T1000 (cell line): Measurements from ENCODE around the gene COX7A2L.
A peak's percentile ranks its signal among the peaks of the same experiment; 100 is the strongest.
"Not testable (repeated sequence)": the region's sequence is repeated elsewhere in the genome, so short reads cannot be mapped to it uniquely, and the experiment has no call there.

Experiments
- DNase-seq: peaks from one replicate; lab custom pipeline; 2025; ENCODE audit warnings: mixed read lengths; lab: John Stamatoyannopoulos, UW

The COX7A2L gene, protein sequence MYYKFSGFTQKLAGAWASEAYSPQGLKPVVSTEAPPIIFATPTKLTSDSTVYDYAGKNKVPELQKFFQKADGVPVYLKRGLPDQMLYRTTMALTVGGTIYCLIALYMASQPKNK

DNA sequence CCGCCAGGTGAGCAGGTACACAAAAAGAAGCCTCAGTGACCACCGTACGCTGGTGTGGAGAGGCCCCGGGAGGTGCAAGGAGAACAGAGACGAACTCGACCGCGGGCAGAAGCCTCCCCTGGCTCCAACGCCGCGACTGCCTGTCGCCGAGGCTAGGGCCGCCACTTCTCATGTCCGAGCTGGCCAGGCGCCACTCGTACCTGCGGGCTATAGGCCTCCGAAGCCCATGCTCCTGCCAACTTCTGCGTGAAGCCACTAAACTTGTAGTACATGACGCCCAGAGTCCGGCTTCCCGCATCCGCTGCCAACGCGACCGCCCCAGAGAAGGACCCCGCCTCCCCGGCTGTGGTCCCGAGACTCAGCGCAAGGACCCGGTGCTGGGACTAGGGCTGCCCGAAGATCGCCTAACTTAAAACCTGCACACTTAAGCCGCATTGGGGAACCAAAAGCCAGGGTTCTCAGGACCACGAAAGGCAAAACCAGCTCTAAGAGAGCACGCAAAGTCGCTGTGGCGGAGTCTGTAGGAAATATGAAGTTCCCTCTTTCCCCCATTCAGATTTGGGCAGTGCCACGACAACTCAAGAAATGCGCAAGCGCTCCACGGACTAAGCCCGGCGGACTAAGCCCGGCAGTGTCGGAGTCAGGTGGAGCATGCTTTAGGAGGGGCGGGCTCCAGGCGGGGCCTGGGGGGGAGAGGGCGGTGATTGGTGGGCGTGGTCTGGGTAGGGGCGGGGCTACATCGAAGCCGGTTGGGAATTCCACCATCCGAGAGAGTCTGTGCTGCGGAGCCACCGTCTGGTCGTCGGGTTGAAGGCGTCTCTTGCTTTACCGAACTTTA, at the start of gene COX7A2L:
Gene COX7A2L (minus strand): TSS at position 328 of the 838 bp plus-strand sequence. CDS start 56 bp downstream, at position 272.
- DNase-seq = peak; percentile 93

DNA sequence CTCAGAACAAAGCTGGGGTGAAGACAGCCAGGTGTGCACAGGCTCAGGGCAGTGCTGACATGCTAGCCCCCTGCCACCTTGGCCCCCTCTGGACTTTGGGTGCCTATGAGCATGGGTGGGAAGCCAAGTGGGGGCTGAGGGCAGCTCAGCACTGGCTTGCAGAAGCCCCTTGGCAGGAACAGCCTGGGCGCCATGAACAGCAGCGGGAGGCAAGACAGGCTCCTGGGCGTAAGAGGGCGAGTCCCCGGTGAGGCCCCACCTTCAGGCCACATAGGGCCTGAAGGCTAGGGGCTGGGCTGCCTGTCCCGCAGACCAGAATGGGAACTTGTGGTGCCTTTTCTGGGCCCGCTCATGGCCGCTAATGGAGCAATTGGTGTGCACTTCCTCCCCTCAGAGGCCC, 47.0 kb upstream of the COX7A2L start:
- no peak for DNase-seq

DNA sequence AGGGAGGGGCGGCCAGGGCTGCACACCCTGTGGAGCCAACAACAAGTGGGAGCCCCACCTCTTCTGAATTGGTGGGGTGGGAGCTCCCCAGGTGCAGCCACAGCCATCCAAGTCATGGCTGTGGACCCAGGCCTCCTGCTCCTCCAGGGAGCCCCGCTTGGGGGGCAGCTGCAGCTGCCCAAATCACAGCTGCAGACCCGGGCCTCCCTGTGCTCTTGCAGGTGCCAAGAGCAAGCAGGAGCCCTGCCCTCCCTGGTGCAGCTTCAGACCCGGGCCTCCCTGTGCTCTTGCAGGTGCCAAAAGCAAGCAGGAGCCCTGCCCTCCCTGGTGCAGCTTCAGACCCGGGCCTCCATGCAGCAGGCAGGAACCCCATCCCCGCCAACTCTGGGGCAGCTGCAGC, 46.5 kb upstream of the COX7A2L start:
- DNase-seq = no peak

DNA sequence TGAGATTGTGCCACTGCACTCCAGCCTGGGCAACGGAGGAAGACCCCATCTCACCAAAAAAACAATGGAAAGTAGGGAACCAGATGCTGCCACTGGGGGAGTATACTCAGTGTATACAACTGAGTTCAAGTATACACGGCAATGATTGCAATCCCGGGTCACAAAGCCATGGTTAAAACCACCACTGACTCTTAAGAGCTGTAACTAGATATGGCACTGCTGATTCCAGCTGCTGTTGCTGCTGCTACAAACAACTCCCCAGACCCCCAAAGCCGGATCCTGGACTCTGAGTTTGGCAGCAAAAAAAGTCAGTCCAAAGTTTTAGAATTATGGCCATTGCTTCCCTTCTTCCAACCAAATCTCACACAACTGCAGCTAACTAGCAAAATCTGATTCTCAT, 43.7 kb upstream of the COX7A2L start:
- no peak for DNase-seq

DNA sequence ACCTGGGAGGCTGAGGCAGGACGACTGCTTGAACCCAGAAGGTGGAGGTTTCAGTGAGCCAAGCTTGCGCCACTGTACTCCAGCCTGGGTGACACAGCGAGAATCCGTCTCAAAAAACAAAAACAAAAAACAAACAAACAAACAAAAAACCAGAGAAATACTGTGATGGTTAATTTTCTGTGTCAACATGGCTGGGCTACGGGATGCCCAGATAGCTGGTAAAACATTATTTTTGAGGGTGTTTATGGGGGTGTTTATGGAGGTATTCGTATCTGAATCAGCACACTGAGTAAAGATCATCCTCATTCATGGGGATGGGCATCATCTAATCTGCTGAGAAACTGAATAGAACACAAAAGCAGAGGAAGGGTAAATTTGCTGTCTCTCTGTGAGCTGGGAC, 40.8 kb upstream of the COX7A2L start:
- DNase-seq = no peak

DNA sequence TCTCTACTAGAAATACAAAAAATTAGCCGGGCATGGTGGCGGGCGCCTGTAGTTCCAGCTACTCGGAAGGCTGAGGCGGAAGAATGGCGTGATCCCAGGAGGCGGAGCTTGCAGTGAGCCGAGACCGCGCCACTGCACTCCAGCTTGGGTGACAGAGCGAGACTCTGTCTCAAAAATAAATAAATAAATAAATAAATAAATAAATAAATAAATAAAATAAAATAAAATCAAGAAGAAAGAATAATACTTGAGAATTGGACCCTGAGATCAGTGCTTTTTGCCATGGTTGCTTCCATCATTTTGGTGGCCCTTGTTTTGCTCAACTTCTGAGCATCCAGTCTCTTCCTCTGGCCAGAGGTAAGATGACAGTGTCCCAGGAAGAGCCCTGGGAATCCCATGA, 37.0 kb upstream of the COX7A2L start:
- not testable (repeated sequence) for DNase-seq

DNA sequence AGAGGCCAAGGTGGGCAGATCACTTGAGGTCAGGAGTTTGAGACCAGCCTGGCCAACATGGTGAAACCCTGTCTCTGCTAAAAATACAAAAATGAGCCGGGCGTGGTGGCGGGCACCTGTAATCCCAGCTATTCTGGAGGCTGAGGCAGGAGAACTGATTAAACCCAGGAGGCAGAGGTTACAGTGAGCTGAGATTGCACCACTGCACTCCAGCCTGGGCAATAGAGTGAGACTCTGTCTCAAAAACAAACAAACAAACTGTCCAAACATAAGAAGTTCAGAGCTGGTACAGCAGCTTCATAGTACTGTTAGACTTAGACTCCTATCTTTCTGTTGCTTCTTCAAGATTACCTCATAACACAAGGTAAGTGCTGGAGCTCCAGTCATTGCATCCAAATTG, 32.3 kb upstream of the COX7A2L start:
- not testable (repeated sequence) for DNase-seq

DNA sequence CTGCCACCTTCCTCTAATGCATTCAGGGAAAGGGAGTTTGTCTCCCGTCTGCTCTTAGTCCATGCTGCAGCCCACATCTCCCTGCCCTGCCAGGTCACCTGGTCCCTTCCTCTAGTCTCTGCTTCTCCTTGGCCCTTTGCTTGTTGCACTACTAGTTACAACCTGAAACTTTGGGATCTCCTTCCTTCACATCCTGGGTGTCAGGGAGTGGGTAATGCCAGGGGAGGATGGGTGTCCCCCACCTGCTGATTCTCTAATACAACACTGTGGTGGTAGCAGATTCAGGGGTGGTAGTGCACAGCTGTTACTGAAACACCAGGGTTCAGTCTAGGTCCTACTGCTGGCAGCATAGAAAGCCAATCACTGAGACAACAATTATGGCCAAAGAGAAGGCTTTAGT, 31.2 kb upstream of the COX7A2L start:
- DNase-seq = no peak

DNA sequence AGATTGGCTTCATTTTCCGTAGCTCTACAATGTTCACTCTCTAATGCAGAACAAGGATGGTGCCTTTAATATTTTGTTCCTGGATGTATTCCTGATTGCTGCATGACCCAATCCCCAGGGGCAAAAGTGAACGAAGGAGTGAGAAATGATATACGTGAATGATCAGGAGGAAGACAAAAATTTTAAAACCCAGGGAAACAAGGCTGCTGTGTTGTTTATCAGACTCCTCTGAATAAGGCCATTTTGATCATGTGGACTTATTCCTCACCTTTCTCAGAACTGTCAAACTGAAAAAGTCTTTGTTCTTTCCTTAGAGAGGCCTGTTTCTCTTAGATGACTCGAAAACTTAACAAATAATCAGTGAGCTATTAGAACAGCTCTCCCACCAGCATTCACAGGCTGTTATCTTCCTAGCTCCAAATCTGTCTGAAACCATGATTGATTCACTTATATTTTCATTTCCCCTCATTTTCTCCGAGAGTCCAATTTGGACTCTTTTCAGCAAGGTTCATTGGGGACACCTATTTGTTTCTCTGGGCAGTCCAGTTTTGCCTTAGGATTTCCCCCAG, 29.5 kb upstream of the COX7A2L start:
- DNase-seq = no peak

DNA sequence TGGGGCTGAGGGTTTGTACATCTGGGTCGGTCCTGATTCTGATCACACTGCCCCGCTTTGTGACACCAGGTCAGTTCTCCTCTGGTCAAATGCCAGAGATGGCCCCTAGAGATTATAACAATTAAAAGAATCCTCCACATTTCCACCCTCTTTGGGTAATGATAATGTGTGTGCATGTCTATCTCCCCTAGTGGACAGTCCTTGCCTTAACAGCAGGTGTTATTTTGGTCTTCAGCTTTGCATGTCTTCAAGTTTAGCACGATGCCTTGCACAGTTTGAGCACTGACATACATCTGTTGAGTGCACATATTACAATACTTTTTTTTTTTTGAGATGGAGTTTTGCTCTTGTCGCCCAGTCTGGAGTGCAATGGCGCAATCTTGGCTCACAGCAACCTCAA, 25.7 kb upstream of the COX7A2L start:
- no peak for DNase-seq

DNA sequence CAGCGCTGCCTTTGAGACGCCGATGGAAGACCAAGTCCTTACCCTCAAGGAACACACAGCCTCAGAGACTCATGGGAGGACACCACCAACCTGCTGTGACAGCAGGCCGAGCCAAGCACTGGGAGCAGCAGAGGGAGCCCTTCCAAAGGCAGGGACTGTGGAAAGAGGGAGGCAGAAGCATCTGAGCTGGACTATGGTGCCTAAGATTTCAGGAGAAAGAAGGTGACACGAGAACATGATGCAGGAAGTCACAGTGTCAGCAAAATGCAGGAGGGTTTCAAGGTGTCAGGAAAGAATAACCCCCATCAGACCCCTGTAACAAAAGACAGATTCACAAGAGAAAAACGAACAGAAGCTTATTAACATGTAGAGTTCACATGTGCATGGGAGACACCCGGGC, 24.2 kb upstream of the COX7A2L start:
- DNase-seq = no peak

DNA sequence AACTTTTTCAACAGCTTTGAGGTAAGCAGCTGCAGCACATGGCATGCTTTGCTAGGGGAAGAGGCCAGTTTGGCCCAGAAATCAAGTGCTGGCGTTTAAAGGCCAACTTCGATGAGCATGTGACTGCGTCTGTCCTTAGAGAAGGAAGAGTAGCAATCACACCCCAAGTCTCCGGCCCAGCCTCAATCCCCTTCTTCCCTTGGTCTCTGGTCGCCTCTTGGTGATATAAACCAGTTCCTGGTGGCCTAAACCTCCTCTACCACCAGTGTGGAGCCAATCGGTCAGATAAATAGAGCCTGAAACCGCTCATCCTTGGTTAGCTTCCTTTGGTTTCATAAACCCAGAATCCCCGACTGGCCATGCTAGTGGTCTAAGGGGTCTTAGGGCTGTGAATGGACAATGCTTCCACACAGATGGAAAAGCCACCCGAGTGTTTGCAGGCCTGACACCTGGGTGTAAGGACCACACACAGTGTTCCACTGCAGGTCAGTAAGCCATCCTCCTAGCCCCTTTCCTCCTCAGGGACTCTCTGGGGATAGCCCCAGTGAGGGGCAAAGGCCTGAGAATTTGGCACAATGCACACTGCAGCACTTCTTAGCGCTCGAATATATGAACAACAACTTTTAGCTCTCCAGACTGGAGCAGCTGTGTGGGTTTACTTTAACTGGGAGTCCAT, 23.0 kb upstream of the COX7A2L start:
- DNase-seq = no peak

DNA sequence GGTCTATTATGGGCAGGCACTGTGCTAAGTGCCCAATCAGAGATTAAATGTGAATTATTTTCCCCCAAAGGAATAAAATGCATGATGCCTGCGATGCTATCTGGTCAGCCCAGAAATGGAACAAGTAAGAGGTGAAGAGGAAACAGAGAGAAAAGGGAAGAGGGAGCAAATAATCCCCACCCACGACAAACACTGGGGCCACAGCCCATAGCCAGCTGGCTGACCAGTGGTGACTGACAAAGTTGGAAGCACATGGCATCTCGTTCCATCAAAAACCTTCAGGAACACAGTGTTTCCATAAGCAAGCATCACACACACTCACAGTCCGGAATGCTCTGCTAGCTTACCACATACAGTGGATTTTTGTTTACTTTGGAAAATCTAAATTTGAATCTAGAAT, 21.1 kb upstream of the COX7A2L start:
- no peak for DNase-seq

DNA sequence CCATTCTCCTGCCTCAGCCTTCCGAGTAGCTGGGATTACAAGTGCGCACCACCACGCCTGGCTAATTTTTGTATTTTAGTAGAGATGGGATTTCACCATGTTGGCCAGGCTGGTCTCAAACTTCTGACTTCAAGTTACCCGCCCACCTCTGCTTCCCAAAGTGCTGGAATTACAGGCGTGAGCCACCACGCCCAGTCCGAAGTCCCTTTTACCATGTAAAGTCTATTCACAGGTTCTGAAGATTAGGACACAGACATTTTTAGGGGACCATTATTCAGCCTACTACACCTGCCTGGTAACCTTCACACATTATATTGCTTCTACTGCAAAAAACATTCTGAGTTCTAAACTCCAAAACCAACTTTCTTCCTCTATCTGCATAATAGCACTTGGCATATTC, 19.0 kb upstream of the COX7A2L start:
- not testable (repeated sequence) for DNase-seq

DNA sequence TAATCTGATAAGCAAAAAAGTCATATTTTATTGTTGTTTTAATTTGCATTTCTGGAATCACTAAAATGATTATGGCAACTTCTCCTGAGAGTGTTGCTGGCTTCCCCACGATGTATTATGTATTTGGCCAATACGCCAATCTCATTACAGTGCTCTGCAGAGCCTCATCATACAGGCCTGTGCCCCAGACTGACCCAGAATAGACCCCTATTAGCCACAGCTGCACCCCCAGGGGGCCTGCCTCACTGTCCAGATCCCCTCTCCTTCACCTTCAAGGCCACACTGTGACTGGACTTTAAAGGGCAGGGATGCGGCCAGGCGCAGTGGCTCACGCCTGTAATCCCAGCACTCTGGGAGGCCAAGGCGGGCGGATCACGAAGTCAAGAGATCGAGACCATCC, 17.4 kb upstream of the COX7A2L start:
- DNase-seq = no peak

DNA sequence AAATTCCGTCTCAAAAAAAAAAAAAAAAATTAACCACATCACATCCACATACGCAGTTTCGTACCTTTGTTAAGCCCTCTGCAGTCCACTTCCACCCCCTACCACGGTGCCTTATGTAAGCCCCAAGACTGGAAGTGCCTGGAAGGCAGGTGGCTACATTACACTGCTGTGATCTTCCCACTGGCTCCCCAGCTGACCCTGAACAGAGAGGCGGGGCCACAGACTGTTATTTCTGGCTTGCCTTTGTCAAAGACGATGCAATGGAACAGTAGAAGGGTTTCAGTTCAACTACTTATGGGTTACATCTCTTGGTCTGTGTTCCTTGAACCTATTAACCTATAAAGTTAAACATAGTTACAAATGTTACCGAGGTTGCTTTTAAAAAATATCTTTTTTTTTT, 15.7 kb upstream of the COX7A2L start:
- no peak for DNase-seq

DNA sequence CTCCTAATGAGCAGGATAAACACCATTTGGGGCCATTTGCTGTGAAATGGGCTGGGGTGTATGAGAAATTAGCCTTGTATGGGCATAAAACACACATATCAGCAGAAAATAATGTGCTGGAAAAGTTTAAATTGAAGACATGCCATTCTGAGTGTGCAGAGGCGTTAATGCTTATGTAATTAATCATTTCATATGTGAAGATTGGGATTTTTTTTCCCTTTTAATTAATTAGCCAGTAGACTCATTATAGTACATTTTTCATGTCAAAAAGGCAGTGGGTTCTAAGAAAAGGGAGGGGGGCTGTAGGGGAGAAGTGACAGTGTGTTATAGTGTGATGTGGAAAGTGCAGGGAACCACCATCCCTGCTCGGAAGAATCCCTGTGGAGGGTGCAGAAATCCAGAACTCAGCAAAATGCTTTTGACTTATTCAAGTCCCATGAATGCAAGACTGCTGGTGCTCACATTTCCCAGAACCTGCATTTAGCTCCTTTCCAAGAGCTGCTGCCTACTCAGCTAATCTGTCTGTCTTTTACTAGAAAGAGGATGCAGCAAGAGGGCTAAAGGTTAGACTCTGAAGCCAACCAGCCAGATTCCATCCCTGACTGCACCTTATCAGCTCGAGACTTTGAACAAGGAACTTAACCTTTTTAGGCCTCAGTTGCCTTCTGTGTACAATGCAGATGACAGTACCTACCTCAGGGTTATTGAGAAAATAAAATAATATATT, 11.6 kb upstream of the COX7A2L start:
- DNase-seq = no peak

DNA sequence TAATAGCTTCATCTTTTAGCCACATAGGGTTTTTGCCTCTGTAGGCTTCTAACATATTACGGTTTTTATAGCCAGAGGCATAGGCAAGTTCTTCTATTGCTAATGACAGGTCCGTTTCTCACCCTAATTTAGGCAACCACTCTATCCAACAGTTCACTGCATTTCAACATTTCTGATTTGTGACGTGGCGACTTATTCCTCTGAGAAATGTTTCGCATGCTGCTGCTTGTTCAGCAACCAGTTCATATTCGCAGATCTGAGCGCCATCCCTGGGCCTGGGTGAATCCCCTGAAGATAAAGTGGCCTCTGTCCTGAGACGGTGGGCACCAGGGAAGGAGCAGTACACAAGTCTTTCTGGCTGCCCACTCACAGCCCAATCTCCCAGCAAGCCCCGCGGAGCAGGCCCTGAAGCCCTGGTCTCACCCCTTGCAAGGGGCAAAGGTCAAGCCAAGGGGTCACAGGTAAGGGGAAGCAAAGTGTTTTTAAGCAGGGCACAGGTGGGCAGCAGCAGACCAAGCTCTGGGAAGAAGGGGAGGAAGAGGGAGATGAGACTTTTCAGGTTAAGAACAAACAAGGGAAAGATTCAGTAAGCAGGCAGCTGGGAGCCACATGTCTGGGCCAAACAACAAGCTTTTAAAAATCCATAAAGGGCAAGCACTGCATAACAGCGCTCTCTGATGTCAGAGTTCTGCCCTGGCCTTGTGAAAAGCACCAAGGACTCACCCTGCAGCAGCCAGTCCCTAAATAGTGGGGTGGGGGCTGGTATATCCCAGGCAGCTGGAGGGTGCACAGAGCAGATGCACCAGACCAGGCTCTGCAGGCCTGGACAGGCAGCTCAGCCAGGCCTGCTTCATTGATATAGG, 10.8 kb upstream of the COX7A2L start:
- DNase-seq = no peak

DNA sequence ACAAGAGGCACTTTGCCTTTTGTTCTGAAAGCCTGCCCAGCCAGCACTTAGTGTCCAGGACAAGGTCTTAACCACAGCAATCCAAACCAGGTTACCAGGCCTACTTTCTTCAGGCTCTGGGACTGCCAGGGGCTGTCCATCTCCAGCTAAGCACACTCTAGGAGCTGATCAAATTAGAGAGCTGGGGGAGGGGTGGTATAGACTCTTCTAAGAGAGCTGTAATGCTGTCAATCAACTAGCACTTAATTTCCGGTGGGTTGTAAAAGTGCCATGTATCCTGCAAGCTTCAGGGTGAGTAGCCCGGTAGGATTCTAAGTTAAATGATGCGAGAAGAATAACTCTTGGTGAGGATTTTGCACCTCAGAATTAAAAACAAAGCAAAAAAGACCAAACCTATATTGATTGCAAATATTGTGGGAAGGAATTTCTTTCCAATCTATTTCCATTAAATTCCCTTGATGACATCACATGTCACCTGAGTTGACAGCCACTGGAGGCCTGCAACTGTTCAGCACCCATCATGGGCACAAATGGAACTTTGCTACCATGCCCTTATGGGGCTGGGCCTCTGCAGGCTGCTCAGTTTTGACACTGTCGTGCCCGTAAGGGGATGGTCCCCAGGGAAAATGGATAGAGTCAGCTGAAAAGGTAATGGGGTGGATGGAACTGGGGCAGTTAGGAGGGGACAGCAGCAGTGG, 8.7 kb upstream of the COX7A2L start:
- DNase-seq = no peak

DNA sequence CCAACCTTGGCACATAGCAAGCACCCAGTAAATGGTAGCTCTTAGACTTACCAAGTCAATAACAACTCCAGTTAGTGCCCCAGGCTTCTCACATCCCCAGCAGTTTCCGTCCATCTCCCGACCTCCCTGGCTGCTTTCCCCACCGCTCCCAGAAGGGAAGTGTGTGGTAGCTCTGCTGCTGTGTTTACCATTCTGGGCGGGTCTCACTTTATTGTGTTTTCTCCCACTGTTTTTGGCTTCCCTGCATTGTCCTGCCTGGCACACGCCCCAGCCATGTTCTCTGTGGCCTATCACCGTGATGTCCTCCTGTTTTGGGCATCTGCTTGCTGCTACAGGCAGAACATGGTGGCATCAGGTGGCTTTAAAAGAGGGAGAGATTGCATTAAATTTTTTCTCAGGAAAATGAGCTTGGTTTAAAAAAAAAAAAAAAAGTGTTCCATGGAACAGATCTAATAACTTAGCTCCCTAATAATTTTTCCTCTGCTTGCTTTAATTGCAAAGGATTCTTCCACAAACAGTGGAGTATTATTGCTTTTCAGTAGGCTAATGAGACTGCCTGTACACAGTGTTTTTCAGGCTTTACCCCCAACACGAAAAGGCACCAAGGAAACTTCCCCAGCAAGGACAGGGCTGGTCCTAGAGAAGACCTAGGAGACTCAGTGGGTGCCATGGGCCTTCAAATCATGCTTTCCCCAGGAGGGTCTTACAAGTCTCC, 8.0 kb upstream of the COX7A2L start:
- no peak for DNase-seq
